NK-92 (cell line): ENCODE measurements around the gene HOXC6.

Experiments
- DNase-seq: peaks from one replicate; lab custom pipeline; 2025; ENCODE audit not compliant: unreplicated experiment; lab: John Stamatoyannopoulos, UW

HOXC6 gene

GRCh38 chr12:54028314-54029201 is at the start of gene HOXC6:
HOXC6 (plus strand) TSS chr12:54028440; CDS start chr12:54028522, 82 bp downstream.
- DNase-seq: no peak

DNA sequence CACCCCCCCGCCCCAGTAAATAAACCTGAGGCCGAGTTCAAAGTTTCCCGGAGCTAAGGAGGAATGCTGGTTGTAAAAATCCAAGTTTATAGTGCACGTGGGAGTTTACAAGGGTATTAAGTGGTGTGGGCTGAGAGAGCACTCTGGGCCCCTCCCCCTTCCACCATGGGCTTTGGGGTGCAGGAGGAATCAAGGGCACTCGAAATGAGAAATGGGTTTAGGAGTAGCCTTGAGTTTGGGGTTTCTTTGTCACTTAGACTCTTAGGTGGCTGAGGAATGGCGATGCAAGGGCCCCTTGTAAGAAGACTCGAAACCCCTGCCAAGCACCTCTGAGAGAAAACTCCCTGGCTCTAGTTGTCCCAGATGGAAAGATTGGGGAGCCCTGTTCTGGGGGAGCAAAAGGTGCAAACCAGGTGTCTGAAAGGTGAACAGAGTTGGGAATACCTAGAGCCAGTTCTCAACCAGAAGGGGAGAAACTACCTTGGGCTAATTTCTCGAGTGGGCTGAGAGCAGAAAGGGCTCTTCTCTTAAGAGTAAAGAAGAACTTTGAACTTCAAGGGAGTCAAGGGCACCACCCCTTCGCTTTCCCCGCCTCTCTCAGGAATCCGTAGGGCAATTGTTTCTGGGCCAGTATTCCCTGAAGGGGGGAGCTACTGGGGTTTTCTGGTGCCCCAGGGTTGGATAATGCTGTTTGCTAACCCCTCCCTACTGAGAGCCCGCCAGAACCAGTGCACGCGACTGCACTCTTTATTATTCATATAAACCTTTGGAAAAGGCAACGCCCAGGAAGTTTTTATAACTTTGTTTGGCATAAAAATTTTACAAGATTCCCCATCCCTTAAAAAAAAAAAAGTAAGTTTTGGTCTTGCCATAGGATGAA is 49.5 kb upstream of the HOXC6 start:
- no peak for DNase-seq

DNA sequence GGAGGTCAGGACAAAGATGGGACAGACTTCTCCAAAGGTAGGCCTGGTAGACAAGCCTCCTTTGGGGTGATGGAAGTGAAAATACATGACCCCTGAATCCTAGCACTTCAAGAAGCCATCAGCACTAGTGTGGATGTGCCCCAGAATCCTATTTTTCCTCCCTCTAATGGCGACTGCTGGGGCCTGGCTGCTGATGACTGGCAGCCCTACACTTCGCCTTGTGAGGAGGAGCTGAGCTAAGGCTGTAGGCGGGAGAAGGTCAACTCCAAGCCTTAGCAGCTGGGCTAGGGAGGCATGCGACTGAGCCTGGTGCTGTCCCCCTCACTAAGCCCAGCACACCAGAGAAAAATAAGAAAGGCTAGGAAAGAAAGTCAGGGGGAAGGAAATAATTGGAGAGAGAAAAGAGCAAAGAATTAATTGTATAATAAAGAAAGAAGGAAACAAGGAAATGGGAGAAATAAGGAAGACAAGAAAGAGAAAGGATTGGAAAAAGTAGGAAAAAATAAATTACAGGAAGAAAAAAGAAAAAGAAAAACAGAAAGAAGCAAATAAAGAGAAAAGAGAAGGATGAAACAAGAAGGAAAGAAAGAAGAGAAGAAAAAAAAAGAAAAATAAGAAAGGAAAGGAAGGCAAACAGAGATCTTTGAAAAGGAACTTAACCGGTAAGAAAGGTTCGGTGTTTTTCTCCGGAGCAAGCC is 48.0 kb upstream of the HOXC6 start:
- DNase-seq: no peak

DNA sequence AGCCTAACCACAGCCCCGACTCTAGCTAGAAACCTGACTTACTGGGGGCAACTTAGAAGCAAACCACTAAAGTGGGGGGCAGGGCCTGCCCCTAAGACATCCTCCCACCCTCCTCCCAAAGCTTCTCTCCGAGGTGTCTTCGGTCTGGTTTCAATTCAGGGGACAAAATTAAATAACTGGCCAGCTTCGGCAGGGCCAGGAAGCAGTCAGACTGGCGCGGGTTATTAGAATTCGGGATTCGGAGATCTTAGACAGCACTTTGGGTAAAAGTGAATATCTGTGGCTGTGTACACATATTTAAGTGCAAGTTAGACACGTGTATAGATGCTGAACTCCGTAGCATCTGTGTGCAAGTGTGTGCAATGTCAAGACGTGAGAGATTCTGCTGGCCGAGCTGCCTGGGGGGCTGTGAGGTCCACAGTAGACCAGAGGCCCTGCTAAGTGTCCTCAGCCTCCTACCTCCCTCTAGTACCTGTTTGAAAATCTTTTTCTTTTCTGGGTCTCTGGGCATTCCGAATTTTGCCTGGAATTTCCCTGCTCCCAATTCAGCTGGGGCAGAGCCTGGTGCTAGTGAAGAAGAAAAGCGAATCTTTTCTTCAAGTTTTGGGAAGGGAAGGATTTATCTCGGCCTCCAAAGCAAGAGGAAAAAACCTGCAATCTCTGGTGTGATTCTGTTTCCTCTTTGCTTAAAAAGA is 47.3 kb upstream of the HOXC6 start:
- DNase-seq: no peak

- DNase-seq: no peak
These were observed 46.3 kb upstream of the HOXC6 start for GRCh38 chr12:53981634-53982565.

DNA sequence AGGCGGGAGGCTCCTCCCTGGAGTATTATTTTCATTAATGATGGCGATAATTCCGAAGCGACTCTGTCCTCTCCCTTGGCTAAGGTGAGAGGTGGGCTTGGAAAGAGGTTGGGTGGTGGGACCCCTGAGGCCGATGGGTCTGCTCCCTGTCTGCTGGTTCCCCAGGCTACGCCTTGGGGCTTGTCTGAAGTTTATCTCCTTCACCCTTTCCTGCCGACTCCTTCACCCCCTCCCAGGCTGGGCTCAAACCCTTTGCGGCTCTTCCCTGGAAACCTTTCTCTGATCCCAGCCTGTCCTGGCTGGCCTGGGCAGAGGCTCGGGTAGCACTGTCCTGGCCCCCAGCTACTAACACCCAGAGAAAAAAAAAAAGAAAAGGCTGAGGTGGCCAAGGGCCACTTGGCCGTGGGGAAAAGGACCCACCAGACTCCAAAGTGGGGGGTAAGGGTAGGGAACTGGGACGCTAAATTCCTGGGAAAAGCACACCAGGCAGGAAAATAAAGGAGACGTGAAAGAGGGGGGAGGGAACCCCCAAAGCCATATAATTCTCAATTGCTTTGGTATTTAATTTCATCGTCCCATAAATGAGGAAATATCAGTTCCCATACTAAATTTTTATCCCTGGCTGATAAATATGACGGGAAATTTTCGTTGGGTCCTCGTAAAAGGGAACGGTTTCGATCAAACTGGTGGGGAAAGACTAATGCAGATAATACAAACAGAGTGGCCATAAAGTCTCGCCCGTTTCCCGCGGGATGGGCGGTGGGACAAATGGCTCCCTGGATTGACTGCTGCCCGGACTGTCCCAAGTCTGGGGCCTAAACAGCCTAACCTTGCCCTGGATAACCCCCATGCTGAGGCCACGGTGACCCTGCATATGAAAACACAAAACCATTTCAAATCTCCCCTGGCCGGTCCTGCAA is 45.3 kb upstream of the HOXC6 start:
- DNase-seq: no peak

- DNase-seq: no peak
These were observed 44.7 kb upstream of the HOXC6 start for GRCh38 chr12:53983568-53983949.

GRCh38 chr12:53983950-53984572 is 44.2 kb upstream of the HOXC6 start:
- DNase-seq: no peak

DNA sequence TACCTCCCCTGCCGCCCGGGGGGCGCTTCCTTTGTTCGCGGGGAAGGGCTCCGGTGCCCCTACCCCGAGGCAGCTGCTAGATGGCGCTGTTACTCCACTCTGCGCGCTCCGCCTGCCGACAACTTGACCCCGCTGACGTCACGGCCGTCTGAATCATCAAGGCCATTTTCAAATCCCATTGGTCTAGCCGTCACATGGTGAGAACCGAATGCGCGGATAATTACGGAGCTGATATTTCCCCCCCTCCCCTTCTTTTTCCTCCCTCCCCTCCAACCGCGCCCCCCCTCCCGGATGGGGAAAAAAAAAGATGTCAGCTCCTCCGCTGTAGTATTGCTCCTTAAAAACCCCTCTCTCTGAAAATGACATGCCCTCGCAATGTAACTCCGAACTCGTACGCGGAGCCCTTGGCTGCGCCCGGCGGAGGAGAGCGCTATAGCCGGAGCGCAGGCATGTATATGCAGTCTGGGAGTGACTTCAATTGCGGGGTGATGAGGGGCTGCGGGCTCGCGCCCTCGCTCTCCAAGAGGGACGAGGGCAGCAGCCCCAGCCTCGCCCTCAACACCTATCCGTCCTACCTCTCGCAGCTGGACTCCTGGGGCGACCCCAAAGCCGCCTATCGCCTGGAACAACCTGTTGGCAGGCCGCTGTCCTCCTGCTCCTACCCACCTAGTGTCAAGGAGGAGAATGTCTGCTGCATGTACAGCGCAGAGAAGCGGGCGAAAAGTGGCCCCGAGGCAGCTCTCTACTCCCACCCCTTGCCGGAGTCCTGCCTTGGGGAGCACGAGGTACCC is 43.1 kb upstream of the HOXC6 start, which contains the start of gene HOXC10:
HOXC10 (plus strand) TSS at position 246 of the 791 bp plus-strand sequence; CDS start at position 360, 114 bp downstream.
- DNase-seq: no peak

GRCh38 chr12:53985692-53985993 is 42.6 kb upstream of the HOXC6 start:
- no peak for DNase-seq

DNA sequence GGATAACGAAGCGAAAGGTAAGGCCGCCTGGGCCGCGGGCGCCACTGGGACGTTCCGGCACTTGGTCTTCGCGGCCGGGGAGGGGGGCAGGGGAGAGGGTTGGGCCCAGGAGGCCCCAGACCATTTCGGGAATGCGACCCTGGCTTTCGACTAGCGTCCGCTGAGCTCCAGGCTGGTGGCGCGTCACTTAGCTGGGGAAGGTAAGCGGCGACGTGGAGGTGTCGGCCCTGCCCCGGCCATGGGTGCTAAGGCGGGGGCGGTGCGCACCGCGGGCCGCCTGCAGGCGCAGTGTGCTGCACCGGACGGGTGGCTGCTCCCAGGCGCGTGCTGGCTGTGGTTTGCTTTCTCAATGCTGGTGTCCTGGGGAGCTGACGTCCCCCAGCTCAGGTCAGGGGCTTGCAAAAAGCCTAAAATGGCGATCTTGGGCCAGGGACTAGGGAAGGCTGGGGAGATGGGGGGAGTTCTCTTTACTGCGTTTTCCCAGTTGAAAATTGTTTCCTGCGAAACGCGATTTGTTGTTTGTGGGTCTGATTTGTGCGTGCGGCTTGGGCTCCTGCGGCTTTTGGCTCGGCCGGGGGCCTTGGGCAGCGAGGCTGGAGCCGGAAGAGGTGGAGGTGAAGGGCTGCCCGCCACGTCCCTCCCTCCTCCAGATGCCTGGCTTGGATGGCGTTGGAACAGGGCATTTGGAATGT is 42.1 kb upstream of the HOXC6 start:
- DNase-seq: no peak

DNA sequence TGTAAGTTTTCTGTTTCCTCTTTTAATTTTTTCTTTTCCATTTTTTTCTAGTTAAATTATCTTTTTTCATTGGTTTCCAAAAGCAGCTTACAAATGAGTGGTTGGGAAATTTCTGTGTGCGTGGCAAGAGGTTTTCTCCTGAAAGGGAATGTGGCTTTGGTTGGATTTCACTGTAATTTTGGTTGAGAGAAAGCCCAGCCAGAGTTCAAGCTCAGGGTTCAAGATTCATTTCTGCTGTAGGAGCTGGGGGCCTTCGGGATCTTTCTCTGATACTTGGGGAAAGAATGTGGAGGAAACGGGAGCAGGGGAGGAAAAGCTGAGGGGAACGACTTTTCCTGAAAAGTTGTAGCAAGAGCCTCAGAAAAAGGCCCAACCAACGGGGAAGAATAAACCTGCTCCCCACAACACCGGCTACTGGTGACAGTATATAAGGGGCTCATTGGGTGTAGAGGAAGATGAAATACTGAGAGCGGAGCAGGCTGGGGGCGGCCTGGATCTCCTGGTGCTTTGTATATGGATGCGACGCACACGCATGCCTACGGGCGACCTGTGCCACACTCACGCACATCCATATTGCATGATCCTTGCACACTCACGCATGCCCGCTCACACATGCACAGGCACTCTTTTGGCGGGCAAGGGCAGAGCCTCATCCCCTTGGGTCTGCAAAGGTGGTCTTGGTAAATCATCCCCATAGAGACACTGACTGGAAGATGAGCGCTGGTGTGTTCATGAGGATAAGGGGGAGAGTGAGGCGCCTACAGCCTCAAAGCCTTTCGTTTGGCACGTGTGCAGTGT is 41.4 kb upstream of the HOXC6 start:
- DNase-seq: no peak

- DNase-seq: no peak
These were observed 40.4 kb upstream of the HOXC6 start for GRCh38 chr12:53987787-53988230.

DNA sequence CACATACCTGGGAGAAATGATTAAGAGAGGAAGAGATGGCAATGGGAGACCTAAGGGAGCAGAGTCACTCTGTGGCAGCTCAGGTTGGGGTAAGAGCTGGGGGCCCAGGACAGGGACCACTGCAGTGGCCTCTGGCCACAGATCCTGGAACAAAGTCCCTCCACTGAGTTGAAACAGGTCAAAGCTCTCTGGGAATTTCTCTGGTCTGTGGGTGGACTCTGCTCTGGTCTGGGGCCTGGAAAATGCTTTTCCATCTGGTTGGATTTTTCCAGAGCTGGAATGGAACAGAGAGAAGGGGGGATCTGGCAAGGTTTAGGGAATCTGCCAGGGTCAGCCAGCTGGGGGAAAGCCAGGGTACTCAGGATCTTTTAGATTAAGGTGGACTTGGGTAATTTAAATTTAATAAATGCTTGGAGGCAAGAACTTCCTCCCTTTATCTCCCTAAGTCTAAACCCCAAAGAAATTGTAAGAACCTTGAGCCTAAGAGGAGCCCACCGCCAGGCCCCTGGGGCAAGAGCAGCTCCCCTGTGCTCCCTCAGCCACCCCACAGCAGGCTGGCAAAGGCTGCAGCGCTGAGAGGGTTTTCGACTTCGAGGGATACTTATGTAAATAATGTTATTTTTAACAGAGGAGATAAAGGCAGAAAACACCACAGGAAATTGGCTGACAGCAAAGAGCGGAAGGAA is 39.6 kb upstream of the HOXC6 start:
- no peak for DNase-seq
